NOMO-1 treated with dmso at 0.1 percent for 144 hours (cell line): ENCODE data around the gene MPO.

Source experiments
- DNase-seq: peaks from one replicate; lab custom pipeline; 2025; ENCODE audit not compliant: unreplicated experiment; lab: John Stamatoyannopoulos, UW

MPO gene

GRCh38 chr17:58280480-58281217, at the start of gene MPO:
TSS of gene MPO (minus strand) at chr17:58280935. CDS start at chr17:58280758, 177 bp downstream.
- DNase-seq, result peak; percentile 81

- peak; percentile 63 for DNase-seq
Observed at GRCh38 chr17:58329810-58330537, 49.2 kb upstream of the MPO start.

- peak; percentile 99 for DNase-seq
Observed at GRCh38 chr17:58329035-58329809, 48.5 kb upstream of the MPO start.

- DNase-seq, result peak; percentile 93
Observed at GRCh38 chr17:58328195-58329034, 47.7 kb upstream of the MPO start, which contains the start of gene TSPOAP1. TSS of gene TSPOAP1 (minus strand) at chr17:58328795. CDS start at chr17:58327920, 875 bp downstream.

GRCh38 chr17:58327363-58328194, 46.8 kb upstream of the MPO start:
- DNase-seq, result peak; percentile 56

- DNase-seq, result no peak
Observed at GRCh38 chr17:58326609-58327362, 46.1 kb upstream of the MPO start.

- DNase-seq, result peak; percentile 63
Observed at GRCh38 chr17:58325976-58326468, 45.3 kb upstream of the MPO start.

GRCh38 chr17:58325289-58325726, 44.6 kb upstream of the MPO start:
- no peak for DNase-seq

- DNase-seq, result no peak
Observed at GRCh38 chr17:58324409-58325288, 43.9 kb upstream of the MPO start.

- no peak for DNase-seq
Observed at GRCh38 chr17:58324056-58324408, 43.3 kb upstream of the MPO start.

GRCh38 chr17:58323366-58324055, 42.8 kb upstream of the MPO start:
- DNase-seq, result no peak

- no peak for DNase-seq
Observed at GRCh38 chr17:58322581-58323185, 41.9 kb upstream of the MPO start.

GRCh38 chr17:58321571-58322525, 41.1 kb upstream of the MPO start:
- DNase-seq, result no peak

GRCh38 chr17:58320570-58321323, 40.0 kb upstream of the MPO start:
- no peak for DNase-seq

GRCh38 chr17:58320163-58320558, 39.4 kb upstream of the MPO start:
- DNase-seq, result no peak
